GM12878 (cell line): ENCODE results near the gene PAK2. TPM values are rescaled to one million over a fixed set of nuclear protein-coding genes. Genes with fewer than 3 reads are reported as not detected.

Source experiments
- ATAC-seq: fragments of 200-7000 bp; cut with Tn5 transposase; 3 replicates; pipeline ENCODE4 v1.9.1; 2020; ENCODE audit warnings: mild to moderate bottlenecking, moderate library complexity
- BruUV-seq: library from RNA; stranded (reverse); fragments of 400-500 nt; replicated peaks from 2 replicates; lab custom pipeline; 2021; lab: Mats Ljungman, UMichigan
- CTCF ChIA-PET: fragments of 300-600 bp; sonication (Branson Sonifier 250); formaldehyde crosslinking; extraction: SDS; loops from one replicate; lab custom pipeline; 2021; ENCODE audit warnings: inconsistent platforms; lab: Yijun Ruan, JAX
- POLR2A ChIA-PET: fragments of 350-600 bp; formaldehyde crosslinking; extraction: SDS; loops from one replicate; lab custom pipeline; 2021; ENCODE audit warnings: inconsistent platforms; lab: Charles Lee
- RAD21 ChIA-PET: fragments of 300-600 bp; sonication (Branson Sonifier 250); formaldehyde crosslinking; loops from one replicate; lab custom pipeline; 2023; ENCODE audit warnings: antibody characterized with exemption; ENCODE audit not compliant: unreplicated experiment; lab: Charles Lee
- SMC1A ChIA-PET: fragments of 300-600 bp; sonication (Branson Sonifier 250); formaldehyde crosslinking; loops from one replicate; lab custom pipeline; 2023; ENCODE audit not compliant: unreplicated experiment, uncharacterized antibody; lab: Charles Lee
- DNase-seq: peaks from one replicate; pipeline ENCODE4 v3.0.0-alpha.2; 2011; ENCODE audit warnings: low read depth, low spot score
- FAIRE-seq: peaks from 3 replicates; lab custom pipeline; 2011; peaks lifted over from hg19 to GRCh38; lab: Jason Lieb, UNC
- H2AFZ ChIP-seq: 2 replicates; pipeline ENCODE4 v1.6.0; 2011; ENCODE audit warnings: low read depth, low read length, control low read depth; ENCODE audit not compliant: control insufficient read depth
- H3K27ac ChIP-seq: 2 replicates; pipeline ENCODE4 v1.5.1; 2011; ENCODE audit warnings: control low read depth; ENCODE audit not compliant: control insufficient read depth, insufficient read depth
- H3K27me3 ChIP-seq, 2 experiments: replicated peaks in 1 of 2; 2 replicates each; pipeline versions ENCODE4 v1.6.0 to v1.6.1; 2011; ENCODE audit warnings: low read length in 1 of 2; ENCODE audit not compliant: control insufficient read depth in 2 of 2, insufficient read depth in 2 of 2
- H3K36me3 ChIP-seq, 2 experiments: 2 replicates each; pipeline ENCODE4 v1.5.1; 2011; ENCODE audit warnings: low read length in 1 of 2; ENCODE audit not compliant: control insufficient read depth in 2 of 2, insufficient read depth in 2 of 2
- H3K4me1 ChIP-seq: 2 replicates; pipeline ENCODE4 v1.6.1; 2011; ENCODE audit warnings: mild to moderate bottlenecking, low read length, moderate library complexity, mixed read lengths; ENCODE audit not compliant: control insufficient read depth, insufficient read depth
- H3K4me2 ChIP-seq: 2 replicates; pipeline ENCODE4 v1.6.0; 2011; ENCODE audit warnings: control low read depth; ENCODE audit not compliant: control insufficient read depth, insufficient read depth
- H3K4me3 ChIP-seq: fragments of 200-600 bp; sonication (generic); 2 replicates; pipeline ENCODE4 v1.5.1; 2016
- H3K79me2 ChIP-seq: 2 replicates; pipeline ENCODE4 v1.6.0; 2011; ENCODE audit warnings: low read length; ENCODE audit not compliant: control insufficient read depth, insufficient read depth
- H3K9ac ChIP-seq: 2 replicates; pipeline ENCODE4 v1.8.0; 2011; ENCODE audit warnings: low read length, control low read depth, mixed read lengths; ENCODE audit not compliant: control insufficient read depth, insufficient read depth
- H3K9me3 ChIP-seq: replicated peaks from 3 replicates; pipeline ENCODE4 v1.5.1; 2011; ENCODE audit warnings: mild to moderate bottlenecking, low read length; ENCODE audit not compliant: control insufficient read depth, insufficient read depth
- H4K20me1 ChIP-seq: 2 replicates; pipeline ENCODE4 v1.6.0; 2011; ENCODE audit not compliant: control insufficient read depth, insufficient read depth
- BMI1 ChIP-seq: fragments of 450-650 bp; IDR thresholded peaks from 2 replicates; pipeline ENCODE4 v1.6.1; 2016; ENCODE audit warnings: mild to moderate bottlenecking, moderate library complexity, borderline replicate concordance
- CHD2 ChIP-seq: IDR thresholded peaks from 2 replicates; pipeline ENCODE4 v1.6.1; 2011; ENCODE audit warnings: low read depth, low read length, improper control_type of control experiment, borderline replicate concordance
- EP300 ChIP-seq, 2 experiments: fragments of 150-350 bp in 1 of 2; IDR thresholded peaks; 2 replicates each; pipeline ENCODE4 v1.6.1; 2011 to 2012; ENCODE audit warnings: low read depth in 2 of 2, low read length in 2 of 2, borderline replicate concordance in 1 of 2, improper control_type of control experiment in 1 of 2, inconsistent platforms in 1 of 2; ENCODE audit not compliant: control insufficient read depth in 1 of 2
- KAT2A ChIP-seq: conservative IDR thresholded peaks from 2 replicates; pipeline ENCODE4 v1.6.1; 2011; ENCODE audit warnings: low read depth, low read length; ENCODE audit not compliant: control insufficient read depth
- RFX5 ChIP-seq: IDR thresholded peaks from 2 replicates; pipeline ENCODE4 v1.6.1; 2011; ENCODE audit warnings: low read depth, low read length, improper control_type of control experiment
- STAT1 ChIP-seq: fragments of 450-650 bp; conservative IDR thresholded peaks from 2 replicates; pipeline ENCODE4 v1.6.1; 2014; ENCODE audit warnings: antibody characterized with exemption, mild to moderate bottlenecking
- ZBED1 ChIP-seq: IDR thresholded peaks from 2 replicates; pipeline ENCODE4 v1.6.1; 2016; ENCODE audit warnings: borderline replicate concordance
- ZNF207 ChIP-seq: fragments of 450-650 bp; IDR thresholded peaks from 2 replicates; pipeline ENCODE4 v1.6.1; 2014; ENCODE audit warnings: antibody characterized with exemption, mild to moderate bottlenecking, borderline replicate concordance
- WGBS: methylation state at CpG from one replicate; pipeline ENCODE4 v1.1.6; 2016; ENCODE audit warnings: low lambda C conversion rate; ENCODE audit not compliant: insufficient replicate concordance, insufficient coverage; ENCODE audit errors: missing lambda C conversion rate; 5-methylcytosine and 5-hydroxymethylcytosine counted together
- in situ Hi-C: fragments of 300-500 bp; cut with MboI; formaldehyde crosslinking; loops from 9 replicates; pipeline ENCODE4 v1.14.3; 2018; ENCODE audit warnings: mixed read lengths
- intact Hi-C: fragments of 100-400 bp; cut with micrococcal nuclease; formaldehyde crosslinking; loops from one replicate; pipeline ENCODE4 v1.14.2; 2022; ENCODE audit not compliant: unreplicated experiment
- polyA plus RNA-seq, 11 experiments: library from polyadenylated mRNA; depleted of rRNA in 4 of 11; unstranded in 6 of 11; stranded (reverse) in 5 of 11; fragments of >200 nt; fragmentation: Nextera tagmentation in 4 of 11; fragmentation: Illumina TruSeq in 1 of 11; extraction: Ambion mirVana in 4 of 11; extraction: Trizol in 1 of 11; gene quantifications; 1 replicate in 1 of 11; 2 replicates in 10 of 11; pipeline versions ENCODE4 v1.2.1 to v1.2.3, GENCODE V29; 2011 to 2016; ENCODE audit warnings: inconsistent platforms in 2 of 11, missing spikeins in 2 of 11, low read depth in 1 of 11
- total RNA-seq, 4 experiments: library from RNA; depleted of rRNA in 3 of 4; stranded (reverse); fragments of >200 nt in 3 of 4; fragmentation: Illumina TruSeq in 1 of 4; extraction: Trizol in 1 of 4; gene quantifications; 2 replicates each; pipeline versions ENCODE4 v1.2.1 to v1.2.3, GENCODE V29; 2013 to 2021
- TF ChIP-seq, protein P1 (sequence below): fragments of 150-350 bp; IDR thresholded peaks from 2 replicates; pipeline ENCODE4 v1.6.1; 2016; ENCODE audit warnings: low read depth, low read length
- TF ChIP-seq, protein P2 (sequence below): IDR thresholded peaks from 2 replicates; pipeline ENCODE4 v1.6.1; 2012; ENCODE audit warnings: low read depth, low read length, improper control_type of control experiment
- TF ChIP-seq, protein P3 (sequence below): IDR thresholded peaks from 2 replicates; pipeline ENCODE4 v1.6.1; 2011; ENCODE audit warnings: mild to moderate bottlenecking, low read depth, low read length, moderate library complexity; ENCODE audit not compliant: insufficient replicate concordance

The PAK2 gene
- total and polyA plus RNA-seq, 10 of the 15 experiments (the other 5 are each of a cell fraction or from before 2014, with no cell fraction given), result 9.0 to 59.1 (median 27.0) TPM

DNA sequence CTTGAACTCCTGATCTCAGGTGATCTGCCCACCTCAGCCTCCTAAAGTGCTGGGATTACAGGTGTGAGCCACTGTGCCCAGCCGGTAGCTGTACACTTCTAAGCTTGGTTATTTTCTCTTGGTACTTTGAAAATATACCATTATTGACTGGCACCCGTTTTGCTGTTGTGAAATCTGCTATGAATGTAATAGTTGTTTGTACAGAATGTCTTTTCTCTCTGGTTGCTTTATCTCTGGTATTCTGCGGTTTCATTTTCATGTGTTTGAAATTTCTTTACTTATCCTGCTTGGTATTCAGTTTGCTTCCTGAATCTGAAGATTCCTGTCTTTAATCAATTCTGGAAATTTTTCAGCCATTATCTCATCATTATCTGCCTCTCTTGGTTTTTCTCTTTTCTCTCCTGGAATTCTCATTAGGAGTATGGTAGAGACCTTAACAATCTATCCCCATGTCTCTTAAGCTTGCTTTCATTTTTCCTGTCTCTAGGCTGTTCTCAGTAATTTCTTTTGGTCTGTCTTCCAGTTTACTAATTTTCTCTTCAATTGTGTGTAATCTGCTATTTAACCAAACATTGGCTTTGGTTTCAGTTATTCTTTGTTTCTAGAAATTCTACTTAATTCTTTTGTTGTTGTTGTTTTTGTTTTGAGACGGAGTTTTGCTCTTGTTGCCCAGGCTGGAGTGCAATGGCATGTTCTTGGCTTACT is 2.8 kb upstream of the PAK2 start (continued):
- TF ChIP-seq, protein P1, sequence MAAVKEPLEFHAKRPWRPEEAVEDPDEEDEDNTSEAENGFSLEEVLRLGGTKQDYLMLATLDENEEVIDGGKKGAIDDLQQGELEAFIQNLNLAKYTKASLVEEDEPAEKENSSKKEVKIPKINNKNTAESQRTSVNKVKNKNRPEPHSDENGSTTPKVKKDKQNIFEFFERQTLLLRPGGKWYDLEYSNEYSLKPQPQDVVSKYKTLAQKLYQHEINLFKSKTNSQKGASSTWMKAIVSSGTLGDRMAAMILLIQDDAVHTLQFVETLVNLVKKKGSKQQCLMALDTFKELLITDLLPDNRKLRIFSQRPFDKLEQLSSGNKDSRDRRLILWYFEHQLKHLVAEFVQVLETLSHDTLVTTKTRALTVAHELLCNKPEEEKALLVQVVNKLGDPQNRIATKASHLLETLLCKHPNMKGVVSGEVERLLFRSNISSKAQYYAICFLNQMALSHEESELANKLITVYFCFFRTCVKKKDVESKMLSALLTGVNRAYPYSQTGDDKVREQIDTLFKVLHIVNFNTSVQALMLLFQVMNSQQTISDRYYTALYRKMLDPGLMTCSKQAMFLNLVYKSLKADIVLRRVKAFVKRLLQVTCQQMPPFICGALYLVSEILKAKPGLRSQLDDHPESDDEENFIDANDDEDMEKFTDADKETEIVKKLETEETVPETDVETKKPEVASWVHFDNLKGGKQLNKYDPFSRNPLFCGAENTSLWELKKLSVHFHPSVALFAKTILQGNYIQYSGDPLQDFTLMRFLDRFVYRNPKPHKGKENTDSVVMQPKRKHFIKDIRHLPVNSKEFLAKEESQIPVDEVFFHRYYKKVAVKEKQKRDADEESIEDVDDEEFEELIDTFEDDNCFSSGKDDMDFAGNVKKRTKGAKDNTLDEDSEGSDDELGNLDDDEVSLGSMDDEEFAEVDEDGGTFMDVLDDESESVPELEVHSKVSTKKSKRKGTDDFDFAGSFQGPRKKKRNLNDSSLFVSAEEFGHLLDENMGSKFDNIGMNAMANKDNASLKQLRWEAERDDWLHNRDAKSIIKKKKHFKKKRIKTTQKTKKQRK, result no peak
- TF ChIP-seq KAT2A, result no peak

DNA sequence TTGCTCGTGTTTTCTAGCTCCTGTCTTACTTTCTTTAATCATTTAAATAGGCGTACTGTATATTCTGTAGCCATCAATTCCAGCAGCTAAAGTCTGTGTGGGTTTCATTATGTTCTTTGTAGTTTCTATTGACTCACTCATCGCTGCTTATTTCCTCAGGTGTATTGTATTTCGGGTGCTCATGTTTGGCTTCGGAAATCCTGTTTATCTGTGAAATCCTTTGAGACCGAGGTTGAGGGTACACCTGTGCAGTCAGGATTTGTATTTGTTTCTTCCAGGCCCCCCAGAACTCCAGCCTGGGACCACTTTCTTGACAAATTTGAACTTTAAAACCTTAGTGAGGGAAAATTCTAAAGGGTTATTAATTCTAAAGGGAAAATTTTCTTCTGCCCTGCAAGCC is 2.0 kb upstream of the PAK2 start:
- Histone ChIP-seq H3K36me3 (no peaks in the 10 kb centered on the region; a peak in 1 of 4 replicates), H3K9me3 (no peaks in the 10 kb centered on the region), H4K20me1 (no peaks in the 10 kb centered on the region), H3K79me2 (peaks cover 30% of the 10 kb centered on the region), H2AFZ (no peak overlapping the region), H3K4me1 (no peaks in the 10 kb centered on the region), H3K9ac (no peak overlapping the region), H3K4me2 (no peak overlapping the region), H3K4me3 (no peak overlapping the region), H3K27ac (no peak overlapping the region), H3K27me3 (no peaks in the 10 kb centered on the region)
- POLR2A ChIA-PET, result no interaction called here
- 53% methylated on average over 6 of the region's 6 CpGs for WGBS
- DNase-seq (no peak), FAIRE-seq (no peak), ATAC-seq (no peak)
- RAD21 ChIA-PET, result no interaction called here
- TF ChIP-seq EP300 (IDR thresholded peaks at IDR 0.05; ENCODE audit: borderline replicate concordance in 1 of 2, control insufficient read depth in 1 of 2, low read depth in 2 of 2, low read length in 2 of 2), result no peak
- TF ChIP-seq ZNF207, result no peak
- no peak for TF ChIP-seq CHD2
- TF ChIP-seq, protein P2, sequence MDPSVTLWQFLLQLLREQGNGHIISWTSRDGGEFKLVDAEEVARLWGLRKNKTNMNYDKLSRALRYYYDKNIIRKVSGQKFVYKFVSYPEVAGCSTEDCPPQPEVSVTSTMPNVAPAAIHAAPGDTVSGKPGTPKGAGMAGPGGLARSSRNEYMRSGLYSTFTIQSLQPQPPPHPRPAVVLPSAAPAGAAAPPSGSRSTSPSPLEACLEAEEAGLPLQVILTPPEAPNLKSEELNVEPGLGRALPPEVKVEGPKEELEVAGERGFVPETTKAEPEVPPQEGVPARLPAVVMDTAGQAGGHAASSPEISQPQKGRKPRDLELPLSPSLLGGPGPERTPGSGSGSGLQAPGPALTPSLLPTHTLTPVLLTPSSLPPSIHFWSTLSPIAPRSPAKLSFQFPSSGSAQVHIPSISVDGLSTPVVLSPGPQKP, result no peak
- no peak for TF ChIP-seq ZBED1
- no peak for TF ChIP-seq RFX5
- TF ChIP-seq, protein P1, result no peak
- no peak for TF ChIP-seq STAT1
- TF ChIP-seq BMI1, result no peak
- TF ChIP-seq, protein P3, sequence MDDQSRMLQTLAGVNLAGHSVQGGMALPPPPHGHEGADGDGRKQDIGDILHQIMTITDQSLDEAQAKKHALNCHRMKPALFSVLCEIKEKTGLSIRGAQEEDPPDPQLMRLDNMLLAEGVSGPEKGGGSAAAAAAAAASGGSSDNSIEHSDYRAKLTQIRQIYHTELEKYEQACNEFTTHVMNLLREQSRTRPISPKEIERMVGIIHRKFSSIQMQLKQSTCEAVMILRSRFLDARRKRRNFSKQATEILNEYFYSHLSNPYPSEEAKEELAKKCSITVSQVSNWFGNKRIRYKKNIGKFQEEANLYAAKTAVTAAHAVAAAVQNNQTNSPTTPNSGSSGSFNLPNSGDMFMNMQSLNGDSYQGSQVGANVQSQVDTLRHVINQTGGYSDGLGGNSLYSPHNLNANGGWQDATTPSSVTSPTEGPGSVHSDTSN, result no peak
- no TSS peak for BruUV-seq
- SMC1A ChIA-PET, result interaction anchor here (0.6 kb wide), 1 partner anchor 20 kb away, joined by 3 read pairs; no protein-coding TSS in a partner anchor
- intact Hi-C loops (no loop called here), in situ Hi-C loops (no loop called here)
- CTCF ChIA-PET, result no interaction called here
